HepG2 (cell line): ENCODE data around the gene SERPINF2. TPM values are rescaled to one million over a fixed set of nuclear protein-coding genes. Genes with fewer than 3 reads are reported as not detected.
A peak's percentile ranks its signal among the peaks of the same experiment; 100 is the strongest.

Experiments
- AGO1 ChIP-seq: fragments of 200-400 bp; formaldehyde crosslinking; IDR thresholded peaks from 2 replicates; pipeline ENCODE4 v1.6.1; 2017; ENCODE audit warnings: mild to moderate bottlenecking, low read depth, low read length, moderate library complexity; ENCODE audit not compliant: poor library complexity, severe bottlenecking
- ARNTL ChIP-seq: sonication (generic); formaldehyde crosslinking; IDR thresholded peaks from 2 replicates; pipeline ENCODE4 v1.4.0; 2020; ENCODE audit warnings: mild to moderate bottlenecking, missing genetic modification reagents
- ETS1 ChIP-seq: sonication (generic); formaldehyde crosslinking; IDR thresholded peaks from 2 replicates; pipeline ENCODE4 v1.4.0; 2020; ENCODE audit warnings: missing genetic modification reagents
- FOXC1 ChIP-seq: sonication (generic); formaldehyde crosslinking; IDR thresholded peaks from 2 replicates; pipeline ENCODE4 v1.8.0; 2022; ENCODE audit warnings: mild to moderate bottlenecking, missing genetic modification reagents, borderline replicate concordance
- MLLT10 ChIP-seq: sonication (generic); formaldehyde crosslinking; IDR thresholded peaks from 2 replicates; pipeline ENCODE4 v1.4.0; 2020; ENCODE audit warnings: missing genetic modification reagents
- MTERF4 ChIP-seq: sonication (generic); formaldehyde crosslinking; IDR thresholded peaks from 2 replicates; pipeline ENCODE4 v1.8.0; 2023; ENCODE audit warnings: mild to moderate bottlenecking, missing genetic modification reagents
- NKX3-1 ChIP-seq: sonication (generic); formaldehyde crosslinking; IDR thresholded peaks from 2 replicates; pipeline ENCODE4 v1.5.0; 2020; ENCODE audit warnings: missing genetic modification reagents
- PHF8 ChIP-seq: sonication (generic); formaldehyde crosslinking; IDR thresholded peaks from 2 replicates; pipeline ENCODE4 v1.5.0; 2020; ENCODE audit warnings: missing genetic modification reagents
- RAD21 ChIP-seq: fragments of 450-650 bp; formaldehyde crosslinking; IDR thresholded peaks from 2 replicates; pipeline ENCODE4 v1.5.0; 2020; ENCODE audit warnings: mild to moderate bottlenecking
- SNAPC5 ChIP-seq: sonication (generic); formaldehyde crosslinking; IDR thresholded peaks from 2 replicates; pipeline ENCODE4 v1.8.1; 2023; ENCODE audit warnings: mild to moderate bottlenecking, missing genetic modification reagents, borderline replicate concordance
- ZBTB20 ChIP-seq: sonication (generic); formaldehyde crosslinking; IDR thresholded peaks from 2 replicates; pipeline ENCODE4 v1.8.1; 2023; ENCODE audit warnings: missing genetic modification reagents, low read depth, mild to moderate bottlenecking, borderline replicate concordance
- ZMYM4 ChIP-seq: sonication (generic); formaldehyde crosslinking; IDR thresholded peaks from 2 replicates; pipeline ENCODE4 v1.8.1; 2023; ENCODE audit warnings: mild to moderate bottlenecking, missing genetic modification reagents
- ZNF282 ChIP-seq: fragments of 450-650 bp; IDR thresholded peaks from 2 replicates; pipeline ENCODE4 v1.6.1; 2018; ENCODE audit not compliant: partially characterized antibody
- ZNF670 ChIP-seq: sonication (generic); formaldehyde crosslinking; IDR thresholded peaks from 2 replicates; pipeline ENCODE4 v1.8.0; 2022; ENCODE audit warnings: mild to moderate bottlenecking, missing genetic modification reagents, borderline replicate concordance
- ZNF816 ChIP-seq: sonication (generic); formaldehyde crosslinking; IDR thresholded peaks from 2 replicates; pipeline ENCODE4 v1.8.0; 2022; ENCODE audit warnings: missing genetic modification reagents, mild to moderate bottlenecking, borderline replicate concordance
- ZSCAN22 ChIP-seq: sonication (generic); formaldehyde crosslinking; IDR thresholded peaks from 2 replicates; pipeline ENCODE4 v1.4.0; 2020; ENCODE audit warnings: mild to moderate bottlenecking, missing genetic modification reagents
- polyA plus RNA-seq, 8 experiments: library from polyadenylated mRNA; depleted of rRNA in 3 of 8; stranded (reverse) in 7 of 8; unstranded in 1 of 8; fragments of >200 nt; fragmentation: Illumina TruSeq in 4 of 8; extraction: Trizol in 4 of 8; gene quantifications; 2 replicates each; pipeline versions ENCODE4 v1.2.1 to v1.2.3, GENCODE V29; 2011 to 2016; ENCODE audit warnings: low read depth in 4 of 8, missing spikeins in 1 of 8, mixed read lengths in 1 of 8; ENCODE audit not compliant: insufficient read depth in 1 of 8
- total RNA-seq, 5 experiments: library from RNA; depleted of rRNA; stranded (reverse); fragments of >200 nt; fragmentation: Illumina TruSeq; extraction: Trizol; gene quantifications; 2 replicates each; pipeline ENCODE4 v1.2.3, GENCODE V29; 2016; ENCODE audit warnings: low read depth in 1 of 5
- TF ChIP-seq, protein P1 (sequence below): IDR thresholded peaks from 2 replicates; pipeline ENCODE4 v1.6.1; 2016; ENCODE audit warnings: low read depth, control low read depth
- TF ChIP-seq, protein P2 (sequence below): sonication (generic); formaldehyde crosslinking; IDR thresholded peaks from 2 replicates; pipeline ENCODE4 v1.8.0; 2022; ENCODE audit warnings: missing genetic modification reagents, mild to moderate bottlenecking, moderate library complexity, borderline replicate concordance
- TF ChIP-seq, protein P3 (sequence below): sonication (generic); IDR thresholded peaks from 2 replicates; pipeline ENCODE4 v1.6.1; 2016; ENCODE audit warnings: low read depth, borderline replicate concordance
- TF ChIP-seq, protein P4 (sequence below): sonication (generic); formaldehyde crosslinking; IDR thresholded peaks from 2 replicates; pipeline ENCODE4 v1.8.1; 2023; ENCODE audit warnings: mild to moderate bottlenecking, missing genetic modification reagents

Gene SERPINF2
- total and polyA plus RNA-seq, 2 of the 13 experiments (the other 11 are each of a cell fraction or from before 2014, with no cell fraction given): 309 to 548 TPM

GRCh38 chr17:1736348-1737281 is 6.1 kb upstream of the SERPINF2 start (continued):
- TF ChIP-seq MTERF4 (CRISPR knock-in tag) (0 out of 2 replicates have a peak, but pooled peaks have one; percentile 33), ZMYM4 (peak; percentile 45), ARNTL (CRISPR knock-in tag) (peak; percentile 92), ZSCAN22 (no peak), PHF8 (CRISPR knock-in tag) (peak; percentile 33; the same call in 1 of the 2 replicates), MLLT10 (CRISPR knock-in tag) (no peak), ETS1 (CRISPR knock-in tag) (peak; percentile 87; the same call in 1 of the 2 replicates), SNAPC5 (CRISPR knock-in tag) (peak; percentile 42; the same call in 1 of the 2 replicates), ZNF816 (CRISPR knock-in tag) (peak; percentile 43; the same call in 1 of the 2 replicates), ZNF670 (CRISPR knock-in tag) (peak; percentile 92), ZBTB20 (CRISPR knock-in tag) (peak; percentile 69; the same call in 1 of the 2 replicates), NKX3-1 (CRISPR knock-in tag) (peak; percentile 48), RAD21 (peak; percentile 44), FOXC1 (CRISPR knock-in tag) (no peak), ZNF282 (no peak), AGO1 (no peak)
- TF ChIP-seq, protein P1, sequence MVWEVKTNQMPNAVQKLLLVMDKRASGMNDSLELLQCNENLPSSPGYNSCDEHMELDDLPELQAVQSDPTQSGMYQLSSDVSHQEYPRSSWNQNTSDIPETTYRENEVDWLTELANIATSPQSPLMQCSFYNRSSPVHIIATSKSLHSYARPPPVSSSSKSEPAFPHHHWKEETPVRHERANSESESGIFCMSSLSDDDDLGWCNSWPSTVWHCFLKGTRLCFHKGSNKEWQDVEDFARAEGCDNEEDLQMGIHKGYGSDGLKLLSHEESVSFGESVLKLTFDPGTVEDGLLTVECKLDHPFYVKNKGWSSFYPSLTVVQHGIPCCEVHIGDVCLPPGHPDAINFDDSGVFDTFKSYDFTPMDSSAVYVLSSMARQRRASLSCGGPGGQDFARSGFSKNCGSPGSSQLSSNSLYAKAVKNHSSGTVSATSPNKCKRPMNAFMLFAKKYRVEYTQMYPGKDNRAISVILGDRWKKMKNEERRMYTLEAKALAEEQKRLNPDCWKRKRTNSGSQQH (CRISPR knock-in tag): peak; percentile 65; the same call in 1 of the 2 replicates
- TF ChIP-seq, protein P2, sequence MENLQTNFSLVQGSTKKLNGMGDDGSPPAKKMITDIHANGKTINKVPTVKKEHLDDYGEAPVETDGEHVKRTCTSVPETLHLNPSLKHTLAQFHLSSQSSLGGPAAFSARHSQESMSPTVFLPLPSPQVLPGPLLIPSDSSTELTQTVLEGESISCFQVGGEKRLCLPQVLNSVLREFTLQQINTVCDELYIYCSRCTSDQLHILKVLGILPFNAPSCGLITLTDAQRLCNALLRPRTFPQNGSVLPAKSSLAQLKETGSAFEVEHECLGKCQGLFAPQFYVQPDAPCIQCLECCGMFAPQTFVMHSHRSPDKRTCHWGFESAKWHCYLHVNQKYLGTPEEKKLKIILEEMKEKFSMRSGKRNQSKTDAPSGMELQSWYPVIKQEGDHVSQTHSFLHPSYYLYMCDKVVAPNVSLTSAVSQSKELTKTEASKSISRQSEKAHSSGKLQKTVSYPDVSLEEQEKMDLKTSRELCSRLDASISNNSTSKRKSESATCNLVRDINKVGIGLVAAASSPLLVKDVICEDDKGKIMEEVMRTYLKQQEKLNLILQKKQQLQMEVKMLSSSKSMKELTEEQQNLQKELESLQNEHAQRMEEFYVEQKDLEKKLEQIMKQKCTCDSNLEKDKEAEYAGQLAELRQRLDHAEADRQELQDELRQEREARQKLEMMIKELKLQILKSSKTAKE: peak; percentile 97
- TF ChIP-seq, protein P3, sequence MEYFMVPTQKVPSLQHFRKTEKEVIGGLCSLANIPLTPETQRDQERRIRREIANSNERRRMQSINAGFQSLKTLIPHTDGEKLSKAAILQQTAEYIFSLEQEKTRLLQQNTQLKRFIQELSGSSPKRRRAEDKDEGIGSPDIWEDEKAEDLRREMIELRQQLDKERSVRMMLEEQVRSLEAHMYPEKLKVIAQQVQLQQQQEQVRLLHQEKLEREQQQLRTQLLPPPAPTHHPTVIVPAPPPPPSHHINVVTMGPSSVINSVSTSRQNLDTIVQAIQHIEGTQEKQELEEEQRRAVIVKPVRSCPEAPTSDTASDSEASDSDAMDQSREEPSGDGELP: peak; percentile 89
- TF ChIP-seq, protein P4, sequence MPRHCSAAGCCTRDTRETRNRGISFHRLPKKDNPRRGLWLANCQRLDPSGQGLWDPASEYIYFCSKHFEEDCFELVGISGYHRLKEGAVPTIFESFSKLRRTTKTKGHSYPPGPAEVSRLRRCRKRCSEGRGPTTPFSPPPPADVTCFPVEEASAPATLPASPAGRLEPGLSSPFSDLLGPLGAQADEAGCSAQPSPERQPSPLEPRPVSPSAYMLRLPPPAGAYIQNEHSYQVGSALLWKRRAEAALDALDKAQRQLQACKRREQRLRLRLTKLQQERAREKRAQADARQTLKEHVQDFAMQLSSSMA: no peak; the same call in 1 of the 2 replicates
